Measurements from ENCODE around the gene HOXB3. TPM values are rescaled to one million over a fixed set of nuclear protein-coding genes. Genes with fewer than 3 reads are reported as not detected.

Gene HOXB3
- polyA plus RNA-seq, 1 experiment: 33.0 TPM

GRCh38 chr17:48515925-48516900 is 73.8 kb downstream of the HOXB3 start:
- Histone ChIP-seq H3K4me3 (ENCODE audit: low read depth, low read length) (no peak overlapping the region), H3K27me3 (ENCODE audit: control insufficient read depth, insufficient read depth, low read length) (peaks cover 2% of the 10 kb centered on the region), H3K27ac (ENCODE audit: low read depth, low read length) (no peak overlapping the region), H3K9me3 (ENCODE audit: control insufficient read depth, insufficient read depth, low read length) (no peaks in the 10 kb centered on the region)
- TF ChIP-seq CTCF (IDR thresholded peaks at IDR 0.05; ENCODE audit: low read depth, low read length): no peak
- POLR2A ChIA-PET: interaction anchor here (0.6 kb wide), 1 partner anchor 42 kb away, joined by 4 read pairs; no protein-coding TSS in a partner anchor
- no peak for DNase-seq (ENCODE audit: low read depth, low spot score)
- CTCF ChIA-PET: interaction anchor here (0.6 kb wide), 1 partner anchor 18 kb away, joined by 8 read pairs; no protein-coding TSS in a partner anchor

GRCh38 chr17:48514477-48514876 is 75.6 kb downstream of the HOXB3 start:
- peaks cover 2% of the 10 kb centered on the region for H3K27me3 ChIP-seq (ENCODE audit: control insufficient read depth, insufficient read depth, low read length)
- no peak for DNase-seq (ENCODE audit: low read depth, low spot score)
- no peak for TF ChIP-seq CTCF (IDR thresholded peaks at IDR 0.05; ENCODE audit: low read depth, low read length)
- H3K9me3 ChIP-seq (ENCODE audit: control insufficient read depth, insufficient read depth, low read length): no peaks in the 10 kb centered on the region
- POLR2A ChIA-PET: no interaction called here
- CTCF ChIA-PET: interaction anchor here (2.2 kb wide), 1 partner anchor 22 kb away, joined by 7 read pairs; no protein-coding TSS in a partner anchor
- no peak overlapping the region for H3K27ac ChIP-seq (ENCODE audit: low read depth, low read length)
- H3K4me3 ChIP-seq (ENCODE audit: low read depth, low read length): no peak overlapping the region

- POLR2A ChIA-PET: interaction anchor here (0.6 kb wide), 2 partner anchors 22 to 42 kb away, joined by 5 to 10 read pairs; no protein-coding TSS in a partner anchor
- no peak overlapping the region for H3K4me3 ChIP-seq (ENCODE audit: low read depth, low read length)
- DNase-seq (ENCODE audit: low read depth, low spot score): no peak
- no peaks in the 10 kb centered on the region for H3K9me3 ChIP-seq (ENCODE audit: control insufficient read depth, insufficient read depth, low read length)
- TF ChIP-seq CTCF (IDR thresholded peaks at IDR 0.05; ENCODE audit: low read depth, low read length): no peak
- H3K27me3 ChIP-seq (ENCODE audit: control insufficient read depth, insufficient read depth, low read length): peaks cover 2% of the 10 kb centered on the region
- CTCF ChIA-PET: interaction anchor here (2.2 kb wide), 1 partner anchor 21 kb away, joined by 7 read pairs; no protein-coding TSS in a partner anchor
- H3K27ac ChIP-seq (ENCODE audit: low read depth, low read length): no peak overlapping the region
Measured at GRCh38 chr17:48513666-48514455, 76.2 kb downstream of the HOXB3 start.

GRCh38 chr17:48513097-48513496 is 76.9 kb downstream of the HOXB3 start:
- no peak for TF ChIP-seq CTCF (IDR thresholded peaks at IDR 0.05; ENCODE audit: low read depth, low read length)
- H3K4me3 ChIP-seq (ENCODE audit: low read depth, low read length): no peak overlapping the region
- CTCF ChIA-PET: interaction anchor here (2.2 kb wide), 1 partner anchor 21 kb away, joined by 7 read pairs; no protein-coding TSS in a partner anchor
- H3K27ac ChIP-seq (ENCODE audit: low read depth, low read length): no peak overlapping the region
- H3K27me3 ChIP-seq (ENCODE audit: control insufficient read depth, insufficient read depth, low read length): peaks cover 2% of the 10 kb centered on the region
- DNase-seq (ENCODE audit: low read depth, low spot score): no peak
- H3K9me3 ChIP-seq (ENCODE audit: control insufficient read depth, insufficient read depth, low read length): no peaks in the 10 kb centered on the region
- POLR2A ChIA-PET: interaction anchor here (0.6 kb wide), 2 partner anchors 21 to 43 kb away, joined by 5 to 10 read pairs; no protein-coding TSS in a partner anchor

All from AG04450 (cell line).